Duodenal mucosa (tissue), 2 donors: ENCODE data around the gene FAM131C.
"Not testable (repeated sequence)": the region's sequence is repeated elsewhere in the genome, so short reads cannot be mapped to it uniquely, and the experiment has no call there.

Experiments
- H3K27ac ChIP-seq: one replicate; pipeline ENCODE4 v1.7.0; 2013; ENCODE audit warnings: low read depth, low read length
- H3K27me3 ChIP-seq, 2 donors: one replicate each; pipeline ENCODE4 v1.7.0; 2013; ENCODE audit warnings: low read length in 2 of 2, control low read depth in 1 of 2; ENCODE audit not compliant: insufficient read depth in 2 of 2, control insufficient read depth in 1 of 2
- H3K36me3 ChIP-seq, 2 donors: one replicate each; pipeline ENCODE4 v1.7.0; 2013; ENCODE audit warnings: low read length in 2 of 2, control low read depth in 1 of 2; ENCODE audit not compliant: insufficient read depth in 2 of 2, control insufficient read depth in 1 of 2
- H3K4me1 ChIP-seq, 2 donors: one replicate each; pipeline ENCODE4 v1.7.0; 2013; ENCODE audit warnings: low read length in 2 of 2, control low read depth in 1 of 2; ENCODE audit not compliant: insufficient read depth in 2 of 2, control insufficient read depth in 1 of 2
- H3K4me3 ChIP-seq, 2 donors: one replicate each; pipeline ENCODE4 v1.7.0; 2013; ENCODE audit warnings: low read length in 2 of 2, low read depth in 1 of 2
- H3K9ac ChIP-seq, 2 donors: one replicate each; pipeline ENCODE4 v1.7.0; 2013; ENCODE audit warnings: low read length in 2 of 2, low read depth in 1 of 2
- H3K9me3 ChIP-seq, 2 donors: one replicate each; pipeline ENCODE4 v1.7.0; 2013; ENCODE audit warnings: low read length in 2 of 2, control low read depth in 1 of 2; ENCODE audit not compliant: control insufficient read depth in 1 of 2

The FAM131C gene

GRCh38 chr1:16041200-16041599 is 32.3 kb downstream of the FAM131C start:
- H3K9ac ChIP-seq: no peak overlapping the region
- H3K36me3 ChIP-seq: no peaks in the 10 kb centered on the region
- no peak overlapping the region for H3K27ac ChIP-seq
- no peaks in the 10 kb centered on the region for H3K4me1 ChIP-seq
- no peaks in the 10 kb centered on the region for H3K9me3 ChIP-seq
- H3K4me3 ChIP-seq: no peak overlapping the region
- no peaks in the 10 kb centered on the region for H3K27me3 ChIP-seq

- not testable (repeated sequence) for H3K9ac ChIP-seq, H3K4me1 ChIP-seq, H3K36me3 ChIP-seq, H3K9me3 ChIP-seq, H3K27ac ChIP-seq, H3K4me3 ChIP-seq, H3K27me3 ChIP-seq
Measured at GRCh38 chr1:16039871-16040270, 33.6 kb downstream of the FAM131C start.

GRCh38 chr1:16038620-16038912 is 34.9 kb downstream of the FAM131C start:
- H3K9me3 ChIP-seq: no peaks in the 10 kb centered on the region
- no peaks in the 10 kb centered on the region for H3K36me3 ChIP-seq
- no peaks in the 10 kb centered on the region for H3K4me1 ChIP-seq
- no peak overlapping the region for H3K4me3 ChIP-seq
- H3K27ac ChIP-seq: no peak overlapping the region
- no peaks in the 10 kb centered on the region for H3K27me3 ChIP-seq
- H3K9ac ChIP-seq: no peak overlapping the region

GRCh38 chr1:16036461-16036860 is 37.0 kb downstream of the FAM131C start:
- H3K9me3 ChIP-seq, H3K9ac ChIP-seq, H3K27ac ChIP-seq, H3K36me3 ChIP-seq, H3K4me1 ChIP-seq, H3K4me3 ChIP-seq, H3K27me3 ChIP-seq: not testable (repeated sequence)

- H3K36me3 ChIP-seq, H3K9ac ChIP-seq, H3K9me3 ChIP-seq, H3K4me1 ChIP-seq, H3K27ac ChIP-seq, H3K4me3 ChIP-seq, H3K27me3 ChIP-seq: not testable (repeated sequence)
Measured at GRCh38 chr1:16033103-16033632, 40.3 kb downstream of the FAM131C start.

GRCh38 chr1:16032388-16033102 is 40.9 kb downstream of the FAM131C start:
- peaks cover 3 to 6% of the 10 kb centered on the region in 2 donors for H3K27me3 ChIP-seq

GRCh38 chr1:16031551-16031950 is 41.9 kb downstream of the FAM131C start:
- no peak overlapping the region for H3K27ac ChIP-seq
- H3K9me3 ChIP-seq: no peaks in the 10 kb centered on the region
- no peak overlapping the region for H3K4me3 ChIP-seq
- H3K36me3 ChIP-seq: no peaks in the 10 kb centered on the region
- H3K4me1 ChIP-seq: no peaks in the 10 kb centered on the region
- H3K9ac ChIP-seq: no peak overlapping the region
- peaks cover 3 to 9% of the 10 kb centered on the region in 2 donors for H3K27me3 ChIP-seq

More at GRCh38 chr1:16032388-16033102, 40.9 kb downstream of the FAM131C start:
- H3K4me3 ChIP-seq: no peak overlapping the region
- no peaks in the 10 kb centered on the region for H3K36me3 ChIP-seq
- no peak overlapping the region for H3K27ac ChIP-seq
- no peaks in the 10 kb centered on the region for H3K4me1 ChIP-seq
- no peaks in the 10 kb centered on the region for H3K9me3 ChIP-seq
- H3K9ac ChIP-seq: no peak overlapping the region

GRCh38 chr1:16029288-16029687 is 44.2 kb downstream of the FAM131C start:
- H3K4me3 ChIP-seq: no peak overlapping the region
- H3K4me1 ChIP-seq: no peaks in the 10 kb centered on the region
- peaks cover 3 to 9% of the 10 kb centered on the region in 2 donors for H3K27me3 ChIP-seq
- no peak overlapping the region for H3K9ac ChIP-seq
- H3K9me3 ChIP-seq: no peaks in the 10 kb centered on the region
- H3K36me3 ChIP-seq: no peaks in the 10 kb centered on the region
- H3K27ac ChIP-seq: no peak overlapping the region

GRCh38 chr1:16029003-16029268 is 44.5 kb downstream of the FAM131C start:
- not testable (repeated sequence) for H3K27me3 ChIP-seq, H3K4me3 ChIP-seq, H3K9me3 ChIP-seq, H3K36me3 ChIP-seq, H3K4me1 ChIP-seq, H3K9ac ChIP-seq, H3K27ac ChIP-seq

- H3K27ac ChIP-seq: no peak overlapping the region
- peaks cover 3 to 9% of the 10 kb centered on the region in 2 donors for H3K27me3 ChIP-seq
Measured at GRCh38 chr1:16028237-16029002, 45.0 kb downstream of the FAM131C start.

More at GRCh38 chr1:16028237-16029002, 45.0 kb downstream of the FAM131C start:
- no peaks in the 10 kb centered on the region for H3K36me3 ChIP-seq
- no peaks in the 10 kb centered on the region for H3K9me3 ChIP-seq
- H3K4me3 ChIP-seq: no peak overlapping the region
- no peak overlapping the region for H3K9ac ChIP-seq
- no peaks in the 10 kb centered on the region for H3K4me1 ChIP-seq
